CMK (cell line): ENCODE data around the gene KRTAP5-8.
"Not testable (repeated sequence)": the region's sequence is repeated elsewhere in the genome, so short reads cannot be mapped to it uniquely, and the experiment has no call there.

ENCODE experiments used
- DNase-seq: peaks from one replicate; pipeline ENCODE4 v3.0.0-alpha.2; 2010; ENCODE audit warnings: low read depth

KRTAP5-8 gene

DNA sequence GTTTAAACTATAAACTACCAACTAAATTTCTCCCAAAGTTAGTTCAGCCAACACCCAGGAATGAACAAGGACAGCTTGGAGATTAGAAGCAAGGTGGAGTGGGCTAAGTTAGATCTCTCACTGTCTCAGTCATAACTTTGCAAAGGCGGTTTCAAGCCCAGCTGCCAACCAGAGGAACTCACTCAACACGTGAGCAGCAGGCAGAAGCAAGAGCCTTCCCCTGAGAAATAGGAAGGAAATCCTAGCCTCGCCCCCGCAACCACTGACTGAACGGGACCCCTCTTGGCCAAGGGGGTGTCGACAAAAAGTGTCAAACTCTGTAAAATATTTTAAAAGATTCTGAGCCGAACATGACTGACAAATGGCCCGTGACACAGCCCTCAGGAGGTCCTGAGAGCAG is 6.0 kb downstream of the KRTAP5-8 start:
- no peak for DNase-seq

DNA sequence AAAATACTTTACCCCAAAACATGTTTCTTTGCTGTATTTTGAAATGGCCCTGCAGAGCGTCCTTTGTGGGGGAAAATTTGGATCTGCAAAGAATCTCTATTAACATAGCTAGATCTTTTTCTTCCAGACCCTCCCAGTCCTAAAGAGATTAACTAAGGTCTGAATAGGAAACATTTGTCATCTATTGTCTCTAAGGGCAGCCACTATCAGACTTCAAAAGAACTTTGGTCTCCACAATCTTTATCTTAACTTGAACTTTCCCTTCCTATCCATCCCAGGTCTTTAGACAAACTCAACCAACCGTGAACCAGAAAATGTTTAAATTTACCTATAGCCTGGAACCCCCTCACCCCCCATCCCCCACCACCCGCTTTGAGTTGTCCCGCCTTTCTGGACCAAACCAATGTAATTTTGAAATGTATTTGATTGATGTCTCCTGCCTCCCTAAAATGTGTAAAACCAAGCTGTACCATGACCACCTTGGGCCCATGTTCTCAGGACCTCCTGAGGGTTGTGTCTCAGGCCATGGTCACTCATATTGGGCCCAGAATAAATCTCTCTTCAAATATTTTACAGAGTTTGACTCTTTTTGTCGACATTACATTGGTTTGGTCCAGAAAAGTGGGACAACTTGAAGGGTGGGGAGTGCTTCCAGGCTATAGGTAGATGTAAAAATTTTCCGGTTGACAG is 6.8 kb downstream of the KRTAP5-8 start:
- no peak for DNase-seq

DNA sequence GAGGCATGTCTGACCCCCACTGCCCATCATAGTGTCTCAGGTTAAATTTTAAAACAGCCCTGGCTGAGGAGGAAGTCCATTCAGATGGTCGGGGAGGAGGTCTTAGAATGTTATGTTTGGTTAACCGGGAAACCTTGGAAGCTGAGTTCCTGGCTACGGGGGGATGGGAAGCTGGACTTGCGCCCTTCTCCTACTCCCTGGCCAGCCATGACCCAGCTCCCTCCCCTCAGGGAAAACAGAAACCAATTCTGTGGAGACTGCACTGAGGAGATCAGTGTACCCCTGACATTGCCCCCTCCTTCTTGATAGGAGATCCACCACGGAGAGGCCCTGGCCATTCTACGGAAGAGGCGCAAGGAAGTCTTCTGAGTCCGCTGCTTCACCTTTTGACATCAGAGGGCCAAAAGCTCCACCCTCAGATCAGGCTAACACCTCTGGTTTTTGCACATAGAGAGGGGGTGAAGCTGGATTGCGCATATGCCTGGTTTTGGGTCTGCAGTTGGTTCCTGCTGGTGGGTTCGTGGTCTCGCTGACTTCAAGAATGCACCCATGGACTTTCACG is 7.7 kb downstream of the KRTAP5-8 start:
- DNase-seq: no peak

DNA sequence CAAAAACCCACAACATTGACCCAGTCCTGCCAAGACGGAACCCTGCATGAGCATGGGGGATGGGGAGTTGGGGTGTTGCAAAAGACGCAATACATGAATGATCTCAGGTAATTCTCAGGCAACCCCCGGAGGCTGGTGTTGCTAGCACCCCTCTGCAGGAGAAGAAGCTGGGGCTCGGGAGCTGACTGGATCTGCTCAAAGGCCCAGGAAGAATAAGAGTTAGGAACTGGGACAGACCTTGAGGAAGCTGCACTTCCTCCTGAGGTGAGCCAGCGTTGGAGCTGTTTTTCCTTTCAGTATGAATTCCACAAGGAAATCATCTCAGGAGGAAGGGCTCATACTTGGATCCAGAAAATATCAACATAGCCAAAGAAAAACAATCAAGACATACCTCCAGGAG is 10.3 kb downstream of the KRTAP5-8 start, which contains the start of gene KRTAP5-9:
Gene KRTAP5-9, plus strand, starts transcription at position 301 of the 400 bp plus-strand sequence. CDS start 238 bp downstream, outside the sequence.
- DNase-seq: no peak

DNA sequence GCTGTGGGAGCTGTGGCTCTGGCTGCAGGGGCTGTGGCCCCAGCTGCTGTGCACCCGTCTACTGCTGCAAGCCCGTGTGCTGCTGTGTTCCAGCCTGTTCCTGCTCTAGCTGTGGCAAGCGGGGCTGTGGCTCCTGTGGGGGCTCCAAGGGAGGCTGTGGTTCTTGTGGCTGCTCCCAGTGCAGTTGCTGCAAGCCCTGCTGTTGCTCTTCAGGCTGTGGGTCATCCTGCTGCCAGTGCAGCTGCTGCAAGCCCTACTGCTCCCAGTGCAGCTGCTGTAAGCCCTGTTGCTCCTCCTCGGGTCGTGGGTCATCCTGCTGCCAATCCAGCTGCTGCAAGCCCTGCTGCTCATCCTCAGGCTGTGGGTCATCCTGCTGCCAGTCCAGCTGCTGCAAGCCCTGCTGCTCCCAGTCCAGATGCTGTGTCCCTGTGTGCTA is 10.9 kb downstream of the KRTAP5-8 start:
- DNase-seq: no peak

DNA sequence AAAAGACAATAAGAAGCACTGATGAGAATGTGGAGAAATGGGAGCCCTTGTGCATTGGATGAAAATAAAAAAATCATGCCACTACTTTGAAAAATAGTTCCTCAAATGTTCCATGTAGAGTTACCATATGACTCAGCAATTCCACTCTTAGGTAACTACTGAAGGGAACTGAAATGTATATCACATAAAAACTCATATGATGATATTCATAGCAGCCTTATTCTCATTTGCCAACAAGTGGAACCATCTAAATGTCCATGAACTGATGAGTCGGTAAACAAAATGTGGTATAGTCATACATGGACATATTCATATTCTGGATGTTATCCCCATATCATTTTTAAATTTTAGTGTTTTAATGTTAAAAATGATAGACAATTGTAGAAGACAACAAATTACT is 13.9 kb downstream of the KRTAP5-8 start:
- no peak for DNase-seq

DNA sequence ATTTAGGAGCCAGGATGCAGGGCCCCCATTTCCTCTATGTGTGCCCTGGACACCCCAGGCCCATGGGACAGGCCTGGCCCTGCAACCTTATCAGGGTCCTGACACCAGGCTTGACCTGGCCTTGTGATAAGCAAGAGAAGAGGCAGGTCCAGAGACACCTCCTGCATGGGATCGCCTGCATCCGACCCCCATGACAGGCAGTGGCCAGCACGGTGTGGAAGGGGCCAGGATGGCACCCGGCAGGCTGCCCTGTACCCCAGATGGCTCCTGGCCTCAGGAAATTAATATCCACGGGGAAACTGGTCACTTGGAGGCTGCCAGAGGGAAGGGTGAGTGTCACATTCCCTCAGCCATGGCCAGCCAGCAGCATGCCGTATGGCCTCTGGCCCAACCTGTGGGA is 17.2 kb downstream of the KRTAP5-8 start:
- no peak for DNase-seq

DNA sequence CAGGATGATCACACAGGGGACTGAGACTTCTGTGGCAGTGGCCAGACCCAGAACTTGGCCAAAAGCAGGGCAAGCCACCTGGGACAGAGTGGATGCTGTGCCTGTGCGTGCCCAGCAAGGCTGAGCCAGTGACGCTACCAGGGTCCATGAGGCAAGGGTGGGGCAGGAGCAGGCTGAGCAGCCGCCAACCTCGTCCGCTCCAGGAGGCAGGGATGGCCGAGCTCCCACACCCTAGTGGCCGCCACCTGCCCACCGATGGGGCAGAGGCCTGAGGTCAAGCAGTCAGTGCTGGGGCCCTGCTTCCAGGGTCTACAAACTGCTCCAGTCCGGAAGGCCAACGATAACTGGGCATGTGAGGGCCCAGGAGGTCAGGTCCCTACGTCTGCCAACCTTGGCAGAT is 17.7 kb downstream of the KRTAP5-8 start:
- DNase-seq: no peak

DNA sequence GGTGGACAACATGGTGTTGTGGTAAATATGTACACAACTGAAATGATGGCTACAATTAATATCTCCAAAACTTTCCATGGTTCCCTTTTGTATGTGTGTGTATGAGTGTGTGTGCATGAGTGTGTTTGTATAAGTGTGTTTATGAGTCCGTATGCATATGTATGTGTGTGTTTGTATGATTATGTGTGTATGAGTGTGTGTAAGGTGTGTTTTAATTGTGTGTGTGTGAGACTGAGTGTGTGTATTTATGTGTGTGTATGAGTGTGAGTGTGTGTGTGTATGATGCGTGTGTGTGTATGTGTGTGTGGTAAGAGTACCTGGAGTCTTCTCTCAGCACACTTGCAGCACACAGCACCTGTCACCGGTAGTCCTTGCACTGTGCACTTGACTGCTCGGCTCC is 18.2 kb downstream of the KRTAP5-8 start:
- DNase-seq: no peak

DNA sequence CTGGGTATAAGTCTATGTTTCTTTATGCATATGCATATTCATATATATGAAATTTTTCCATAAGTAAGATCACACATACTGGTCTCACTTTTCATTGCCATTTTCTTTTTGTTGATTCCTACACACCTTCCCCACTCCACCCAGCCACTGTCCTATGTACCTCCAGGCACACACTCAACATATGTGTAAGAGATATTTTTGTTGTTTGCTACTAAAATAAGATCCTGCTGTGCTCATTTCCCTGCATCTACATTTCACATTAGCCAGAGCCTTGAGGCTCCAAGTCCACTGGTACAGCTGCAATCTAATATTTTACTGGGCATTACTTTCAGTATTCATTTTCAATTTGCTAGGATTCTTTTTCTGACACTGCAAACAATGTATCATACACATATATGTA is 19.4 kb downstream of the KRTAP5-8 start:
- no peak for DNase-seq

DNA sequence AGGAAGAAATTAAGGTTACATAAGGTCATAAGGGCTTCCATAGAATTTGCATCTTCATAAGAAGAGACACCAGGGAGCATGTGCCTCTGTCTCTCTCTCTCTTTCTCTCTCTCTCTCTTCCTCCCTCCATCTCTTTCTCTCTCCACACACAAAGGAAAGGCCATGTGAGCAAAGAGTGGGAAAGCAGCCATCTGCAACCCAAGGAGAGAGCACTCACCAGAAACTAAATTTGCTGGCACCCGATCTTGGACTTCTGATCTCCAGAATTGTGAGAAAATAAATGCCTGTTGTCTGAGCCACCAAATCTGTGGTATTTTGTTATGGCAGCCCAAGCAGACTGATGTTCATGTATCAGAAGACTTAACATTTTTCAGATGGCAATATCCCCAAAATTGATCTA is 21.2 kb downstream of the KRTAP5-8 start:
- no peak for DNase-seq

DNA sequence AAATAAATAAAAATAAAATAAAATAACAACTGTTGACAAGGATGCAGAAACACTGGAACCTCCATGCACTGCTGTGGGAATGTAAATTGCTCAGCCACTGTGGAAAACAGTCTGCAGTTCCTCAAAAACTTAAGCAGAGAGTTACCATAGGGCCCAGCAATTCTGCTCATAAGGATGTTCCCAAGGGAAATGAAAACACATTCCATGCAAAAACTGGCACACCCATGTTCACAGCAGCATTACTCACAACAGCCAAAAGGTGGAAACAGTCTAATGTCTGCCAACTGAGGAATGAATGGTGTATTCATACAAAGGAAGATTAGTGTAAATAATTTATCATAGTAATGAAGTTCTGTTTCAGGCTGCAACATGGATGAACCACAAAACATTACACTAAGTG is 24.3 kb downstream of the KRTAP5-8 start:
- DNase-seq: no peak

DNA sequence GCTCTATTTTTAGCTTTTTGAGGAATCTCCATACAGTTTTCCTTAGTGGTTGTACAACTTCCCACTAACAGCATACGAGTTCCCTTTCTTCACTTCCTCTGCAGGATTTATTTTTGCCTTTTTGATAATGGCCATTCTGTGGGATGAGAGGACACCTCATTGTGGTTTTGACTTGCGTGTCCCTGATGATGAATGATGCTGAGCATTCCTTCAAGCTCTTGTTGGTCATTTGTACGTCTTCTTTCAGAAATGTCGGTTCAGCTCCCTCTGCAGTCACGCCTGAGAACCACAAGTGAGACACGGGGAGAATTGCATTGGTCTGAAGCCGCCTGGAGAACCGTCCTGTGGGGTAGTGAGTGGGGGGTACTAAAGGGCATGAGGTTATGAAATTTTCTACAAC is 25.6 kb downstream of the KRTAP5-8 start:
- no peak for DNase-seq

DNA sequence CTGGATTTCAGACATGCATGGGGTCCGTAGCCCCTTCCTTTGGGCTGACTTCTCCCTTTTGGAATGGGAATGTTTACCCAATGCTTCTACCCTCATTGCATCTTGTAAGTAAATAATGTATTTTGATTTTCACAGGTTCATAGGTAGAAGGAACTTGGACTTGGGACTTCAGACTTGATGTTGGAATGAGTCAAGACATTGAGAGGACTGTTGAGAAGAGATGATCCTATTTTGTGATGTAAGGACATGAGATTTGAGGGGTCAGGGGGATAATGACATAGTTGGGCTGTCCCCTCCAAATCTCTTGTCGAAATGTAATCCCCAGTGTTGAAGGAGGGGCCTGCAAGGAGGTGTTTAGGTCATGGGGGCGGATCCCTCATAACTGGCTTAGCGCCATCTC is 26.6 kb downstream of the KRTAP5-8 start:
- DNase-seq: no peak

DNA sequence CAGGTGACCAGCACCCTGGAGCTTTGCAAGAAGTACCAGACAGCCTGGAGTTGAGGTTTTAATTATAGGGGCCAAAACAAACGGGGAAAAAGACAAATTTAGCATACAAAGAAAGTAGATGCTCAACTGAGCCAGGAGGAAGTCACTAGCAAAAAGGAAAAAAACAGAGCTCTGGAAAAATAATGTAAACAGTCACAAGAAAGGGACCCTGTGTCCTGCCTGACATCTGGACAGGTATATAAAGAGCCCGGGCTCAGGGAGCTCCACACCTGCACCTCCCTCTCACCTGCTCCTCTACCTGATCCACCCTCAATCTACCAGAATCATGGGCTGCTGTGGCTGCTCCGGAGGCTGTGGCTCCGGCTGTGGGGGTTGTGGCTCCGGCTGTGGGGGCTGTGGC is 27.4 kb downstream of the KRTAP5-8 start, which contains the start of gene KRTAP5-10:
Gene KRTAP5-10, plus strand, starts transcription at position 301 of the 400 bp plus-strand sequence. Its CDS starts 25 bp downstream, at position 326.
- no peak for DNase-seq

DNA sequence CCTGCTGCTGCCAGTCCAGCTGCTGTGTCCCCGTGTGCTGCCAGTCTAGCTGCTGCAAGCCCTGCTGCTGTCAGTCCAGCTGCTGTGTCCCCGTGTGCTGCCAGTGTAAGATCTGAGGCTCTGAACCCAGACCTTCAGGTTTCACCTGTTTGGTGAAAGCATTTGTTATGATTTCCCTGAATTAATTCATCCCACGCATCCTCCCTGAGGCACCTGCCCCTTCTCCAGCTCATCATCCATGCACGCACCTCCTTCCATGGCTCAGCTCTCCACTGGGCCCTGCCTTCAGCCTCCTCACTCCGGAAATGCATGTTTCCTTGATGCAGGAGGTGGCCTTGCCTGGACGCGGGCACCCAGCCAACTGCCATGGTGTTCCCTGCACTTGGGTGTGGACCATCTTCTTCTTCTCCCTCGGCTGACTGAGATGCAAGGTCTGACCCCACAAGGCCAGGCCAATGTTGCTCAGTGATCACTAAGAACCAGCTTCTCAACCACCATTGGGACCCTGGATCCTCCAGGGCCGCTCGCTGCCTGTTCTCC is 28.3 kb downstream of the KRTAP5-8 start:
- no peak for DNase-seq

DNA sequence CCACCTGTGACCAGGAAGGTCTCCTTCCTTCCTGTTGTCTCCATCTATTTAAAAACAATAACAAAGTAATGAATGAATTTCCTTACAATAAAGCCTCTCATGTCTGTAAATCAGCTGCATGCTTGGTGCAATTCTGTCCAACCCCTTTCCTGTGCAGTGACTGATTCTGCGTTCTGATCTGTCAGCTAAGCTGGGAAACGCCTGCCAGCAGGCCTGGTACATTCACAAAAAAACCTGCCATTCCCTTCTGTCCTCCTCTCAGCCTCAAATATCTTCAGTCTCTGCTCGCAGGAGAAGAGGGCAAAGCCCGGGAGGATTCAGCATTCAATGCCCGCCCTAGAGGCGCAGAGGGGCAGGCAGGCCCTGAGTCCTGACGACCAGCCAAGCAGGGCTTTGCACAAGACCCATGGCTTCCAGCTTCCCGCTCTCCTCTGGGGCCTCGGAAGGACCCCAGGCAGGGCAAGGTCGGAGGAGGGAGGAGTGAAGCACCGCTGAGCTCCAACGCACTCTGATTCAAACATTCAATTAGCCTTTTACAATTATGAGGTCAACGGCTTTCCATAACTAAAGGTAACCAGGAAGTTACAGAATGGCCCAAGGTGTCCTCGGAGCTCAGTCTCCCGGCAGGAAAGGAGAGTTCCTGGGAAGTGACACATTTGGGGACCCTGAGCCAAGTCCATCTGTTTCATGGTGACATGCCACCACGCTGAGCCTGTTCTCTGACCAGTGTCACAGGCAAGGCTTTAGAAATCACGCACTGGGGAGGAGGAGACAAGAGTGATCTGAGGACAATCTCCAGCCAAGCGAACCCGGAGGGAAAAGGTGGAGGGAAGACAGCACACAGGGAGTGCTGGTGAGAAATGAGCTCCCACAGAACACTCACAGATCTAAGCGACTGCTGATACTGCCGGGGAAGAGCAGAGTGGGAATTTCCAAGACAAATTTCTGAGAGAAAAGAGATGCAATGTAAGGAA is 29.1 kb downstream of the KRTAP5-8 start:
- not testable (repeated sequence) for DNase-seq

DNA sequence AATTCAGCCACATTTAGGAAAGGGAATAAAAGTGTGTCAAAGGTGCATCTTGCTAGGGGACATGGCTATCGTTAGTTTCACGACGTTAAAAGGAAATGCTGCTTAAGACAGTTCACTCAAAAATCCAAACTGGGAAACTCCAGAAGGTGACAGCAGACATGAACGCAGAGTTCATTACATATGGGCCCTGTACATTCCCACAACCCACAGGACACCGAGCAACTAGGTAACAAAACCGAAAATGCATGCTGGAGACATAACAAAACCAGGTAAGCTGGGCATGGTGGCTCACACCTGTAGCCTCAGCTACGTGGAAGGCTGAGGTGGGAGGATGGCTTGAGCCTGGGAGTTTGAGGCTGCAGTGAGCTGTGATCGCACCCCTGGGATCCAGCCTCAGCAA is 29.8 kb downstream of the KRTAP5-8 start:
- not testable (repeated sequence) for DNase-seq

DNA sequence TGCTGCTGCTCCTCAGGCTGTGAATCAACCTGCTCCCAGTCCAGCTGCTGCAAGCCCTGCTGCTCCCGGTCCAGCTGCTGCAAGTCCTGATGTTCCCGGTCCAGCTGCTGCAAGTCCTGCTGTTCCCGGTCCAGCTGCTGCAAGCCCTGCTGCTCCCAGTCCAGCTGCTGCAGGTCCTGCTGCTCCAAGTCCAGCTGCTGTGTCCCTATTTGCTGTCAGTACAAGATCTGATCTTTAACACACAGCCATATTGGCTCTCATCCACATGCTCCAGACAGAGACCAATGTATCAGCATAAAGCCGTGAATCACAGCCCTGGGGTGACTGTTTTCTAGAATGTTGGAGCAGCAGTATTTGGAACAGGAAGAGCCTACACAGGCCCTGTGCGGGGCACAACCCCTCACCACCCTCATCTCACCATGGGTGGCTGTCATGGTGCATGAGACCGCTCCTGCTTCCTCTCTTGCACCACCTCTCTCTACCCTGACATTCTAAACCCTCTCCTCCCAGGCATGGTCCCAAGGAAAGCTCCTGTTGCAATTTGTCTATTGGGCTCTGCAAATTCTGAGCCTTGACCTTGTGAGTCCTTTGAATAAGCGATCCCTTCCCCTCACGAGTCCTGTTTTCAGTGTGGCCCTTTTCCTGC is 31.0 kb downstream of the KRTAP5-8 start:
- DNase-seq: no peak

DNA sequence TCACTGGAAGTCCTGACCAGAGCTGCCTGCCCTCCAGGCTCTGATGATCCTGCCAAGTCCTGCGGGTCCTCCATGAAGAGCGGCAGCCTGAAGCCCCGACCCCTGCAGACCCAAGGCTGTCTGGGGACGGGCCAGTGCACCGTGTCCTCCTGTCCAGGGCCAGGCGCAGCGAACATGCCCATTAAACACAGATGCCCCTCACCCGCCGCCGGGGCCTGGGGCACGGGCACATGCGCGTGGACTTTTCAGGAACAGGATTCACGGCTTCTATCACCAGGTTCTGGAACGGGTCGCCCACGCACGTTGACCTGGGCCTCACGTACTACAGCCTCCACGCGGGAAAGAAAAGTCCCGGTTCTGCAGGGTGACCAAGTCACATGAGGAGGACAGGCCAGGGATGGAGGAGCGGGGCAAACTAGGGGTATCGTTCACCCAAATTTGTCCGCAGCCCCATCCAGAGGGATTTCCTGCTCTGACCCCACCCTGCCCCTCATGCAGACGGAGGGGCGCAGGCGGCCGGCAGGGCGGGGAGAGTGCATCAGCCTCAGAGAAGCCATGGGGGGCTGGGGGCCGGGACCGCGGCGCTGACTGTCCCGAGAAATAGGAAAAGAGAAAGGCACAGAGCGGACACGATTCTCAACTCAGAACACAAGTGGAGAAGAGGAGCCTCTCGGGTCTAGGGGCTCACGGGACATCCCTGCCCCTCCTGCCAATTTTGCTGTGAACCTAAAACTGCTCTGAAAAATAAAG is 33.5 kb downstream of the KRTAP5-8 start:
- not testable (repeated sequence) for DNase-seq

DNA sequence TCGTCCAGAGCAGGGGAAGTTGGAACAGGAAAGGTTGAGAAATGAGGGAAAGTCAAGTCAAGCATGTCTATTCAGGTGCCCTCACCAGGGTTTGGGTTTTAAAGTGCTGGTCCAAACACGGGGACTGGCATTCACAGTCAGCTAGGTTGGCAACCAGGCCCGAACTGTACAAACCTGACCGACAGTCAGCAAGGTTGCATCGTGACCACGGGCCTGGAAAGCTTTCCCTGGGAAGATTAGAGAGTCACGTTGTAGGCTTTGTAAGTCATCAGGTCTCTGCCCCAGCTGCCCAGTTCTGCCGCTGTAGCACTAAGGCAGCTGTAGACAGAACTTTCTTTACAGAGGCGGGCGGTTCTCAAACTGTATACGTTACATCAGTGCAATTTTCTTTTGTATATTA is 35.0 kb downstream of the KRTAP5-8 start:
- DNase-seq: no peak
